Ovary (tissue), 9 donors: Measurements from ENCODE around the gene PTPA. TPM values are rescaled to one million over a fixed set of nuclear protein-coding genes. Genes with fewer than 3 reads are reported as not detected.
"Not testable (repeated sequence)": the region's sequence is repeated elsewhere in the genome, so short reads cannot be mapped to it uniquely, and the experiment has no call there.

ENCODE experiments used
- DNase-seq, 5 donors: peaks; one replicate each; pipeline ENCODE4 v3.0.0-alpha.2; 2019 to 2020
- H3K27ac ChIP-seq, 2 donors: fragments of 200-600 bp; one replicate each; pipeline versions ENCODE4 v1.5.1 to v1.8.0; 2019 to 2022
- H3K27me3 ChIP-seq: fragments of 200-600 bp; one replicate; pipeline ENCODE4 v1.8.0; 2022
- H3K36me3 ChIP-seq: fragments of 200-600 bp; sonication (generic); one replicate; pipeline ENCODE4 v1.5.1; 2019
- H3K4me1 ChIP-seq: one replicate; pipeline ENCODE4 v1.8.1; 2013; ENCODE audit warnings: mild to moderate bottlenecking, moderate library complexity; ENCODE audit not compliant: insufficient read depth
- H3K4me3 ChIP-seq: fragments of 200-600 bp; sonication (generic); one replicate; pipeline ENCODE4 v1.5.1; 2017
- H3K9me3 ChIP-seq, 2 donors: fragments of 200-600 bp in 1 of 2; sonication (generic) in 1 of 2; one replicate each; pipeline versions ENCODE4 v1.5.1 to v1.8.1; 2013 to 2019; ENCODE audit warnings: mild to moderate bottlenecking in 1 of 2, moderate library complexity in 1 of 2
- EP300 ChIP-seq: sonication (generic); formaldehyde crosslinking; IDR thresholded peaks from one replicate; pipeline ENCODE4 v1.6.1; 2017; ENCODE audit warnings: antibody characterized with exemption
- POLR2A ChIP-seq: fragments of 450-650 bp; IDR thresholded peaks from one replicate; pipeline ENCODE4 v1.6.1; 2017; ENCODE audit warnings: antibody characterized with exemption, mild to moderate bottlenecking, moderate library complexity
- WGBS, 3 donors: extraction: QIAGEN DNeasy Blood & Tissue Kit in 1 of 3; methylation state at CpG; one replicate each; pipeline versions ENCODE4 v1.1.5 to v1.1.7; 2013 to 2017; 5-methylcytosine and 5-hydroxymethylcytosine counted together
- intact Hi-C, 4 donors: fragments of 100-400 bp; cut with DNase I; formaldehyde crosslinking; loops; one replicate each; pipeline versions ENCODE4 v1.11.0 to v1.15.1; 2022 to 2023
- polyA plus RNA-seq, 2 donors: library from polyadenylated mRNA; stranded (reverse); fragments of 200-250 nt in 1 of 2; fragments of 350-450 nt in 1 of 2; fragmentation: Illumina TruSeq in 1 of 2; extraction: RNeasy Lipid Tissue Mini Kit (QIAGEN cat#74804) in 1 of 2; gene quantifications; one replicate each; pipeline ENCODE4 v1.2.3, GENCODE V29; 2013 to 2014
- total RNA-seq, 7 donors: library from RNA; depleted of rRNA in 2 of 7; stranded (reverse); fragments of >200 nt in 2 of 7; fragmentation: NEBNext Ultra II Directional in 3 of 7; extraction: Animal tissue kit (Norgen Biotek cat#: 25700) in 3 of 7; gene quantifications; one replicate each; pipeline versions ENCODE4 v1.1.0 to v1.2.4, GENCODE V29; 2016 to 2023
- TF ChIP-seq, protein P1 (sequence below), 3 donors: fragments of 450-650 bp in 2 of 3; fragments of 200-600 bp in 1 of 3; IDR thresholded peaks; one replicate each; pipeline versions ENCODE4 v1.5.1 to v1.8.0; 2016 to 2022; ENCODE audit warnings: antibody characterized with exemption in 3 of 3, mild to moderate bottlenecking in 1 of 3
- donor health status: DM: no; HTN: no; CAD: no; lungs with moderate emphysema.
- donor health status: DM: no; HTN: no; CAD: no.
- donor health status: Bipolar disorder and iron deficiency.
- donor health status: DM: yes; HTN: yes; CAD: no.
- donor health status: DM: no; HTN: no; CAD: no.
- donor health status: DM: yes; HTN: yes; CAD: no.

PTPA gene
- total and polyA plus RNA-seq, 9 donors, result 32.1 to 107 (median 89.2) TPM

GRCh38 chr9:129154866-129155477, 43.8 kb downstream of the PTPA start:
- H3K27ac ChIP-seq, result no peak overlapping the region
- no peaks in the 10 kb centered on the region for H3K36me3 ChIP-seq
- 79 to 84% (median 84%) methylated on average over 16 of the region's 16 CpGs for WGBS, 3 donors
- intact Hi-C loops, result no loop called here
- H3K4me1 ChIP-seq, result no peaks in the 10 kb centered on the region
- TF ChIP-seq EP300 (no peak), POLR2A (no peak)
- no peak for DNase-seq
- H3K9me3 ChIP-seq, result no peaks in the 10 kb centered on the region
- no peaks in the 10 kb centered on the region for H3K27me3 ChIP-seq
- no peak overlapping the region for H3K4me3 ChIP-seq

- WGBS, 3 donors, result 81 to 87% (median 83%) methylated on average over 10 of the region's 10 CpGs
Observed at GRCh38 chr9:129156163-129156562, 44.9 kb downstream of the PTPA start.

GRCh38 chr9:129160712-129161533, 49.7 kb downstream of the PTPA start:
- H3K9me3 ChIP-seq, result no peaks in the 10 kb centered on the region
- peaks cover 1% of the 10 kb centered on the region for H3K4me1 ChIP-seq
- no peak overlapping the region for H3K27ac ChIP-seq
- no peaks in the 10 kb centered on the region for H3K36me3 ChIP-seq
- H3K27me3 ChIP-seq, result no peaks in the 10 kb centered on the region
- intact Hi-C loops, result no loop called here
- no peak for DNase-seq
- H3K4me3 ChIP-seq, result no peak overlapping the region
- no peak for TF ChIP-seq POLR2A
- TF ChIP-seq, protein P1, sequence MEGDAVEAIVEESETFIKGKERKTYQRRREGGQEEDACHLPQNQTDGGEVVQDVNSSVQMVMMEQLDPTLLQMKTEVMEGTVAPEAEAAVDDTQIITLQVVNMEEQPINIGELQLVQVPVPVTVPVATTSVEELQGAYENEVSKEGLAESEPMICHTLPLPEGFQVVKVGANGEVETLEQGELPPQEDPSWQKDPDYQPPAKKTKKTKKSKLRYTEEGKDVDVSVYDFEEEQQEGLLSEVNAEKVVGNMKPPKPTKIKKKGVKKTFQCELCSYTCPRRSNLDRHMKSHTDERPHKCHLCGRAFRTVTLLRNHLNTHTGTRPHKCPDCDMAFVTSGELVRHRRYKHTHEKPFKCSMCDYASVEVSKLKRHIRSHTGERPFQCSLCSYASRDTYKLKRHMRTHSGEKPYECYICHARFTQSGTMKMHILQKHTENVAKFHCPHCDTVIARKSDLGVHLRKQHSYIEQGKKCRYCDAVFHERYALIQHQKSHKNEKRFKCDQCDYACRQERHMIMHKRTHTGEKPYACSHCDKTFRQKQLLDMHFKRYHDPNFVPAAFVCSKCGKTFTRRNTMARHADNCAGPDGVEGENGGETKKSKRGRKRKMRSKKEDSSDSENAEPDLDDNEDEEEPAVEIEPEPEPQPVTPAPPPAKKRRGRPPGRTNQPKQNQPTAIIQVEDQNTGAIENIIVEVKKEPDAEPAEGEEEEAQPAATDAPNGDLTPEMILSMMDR (IDR thresholded peaks at IDR 0.05), result no peak
- 85 to 92% (median 92%) methylated on average over 10 of the region's 10 CpGs for WGBS, 3 donors

More at GRCh38 chr9:129156163-129156562, 44.9 kb downstream of the PTPA start:
- no peaks in the 10 kb centered on the region for H3K36me3 ChIP-seq
- intact Hi-C loops, result no loop called here
- H3K4me1 ChIP-seq, result no peaks in the 10 kb centered on the region
- peak in 1 of 5 donors; percentile 8 for DNase-seq
- no peak overlapping the region for H3K4me3 ChIP-seq
- no peaks in the 10 kb centered on the region for H3K27me3 ChIP-seq
- no peak overlapping the region for H3K27ac ChIP-seq
- no peaks in the 10 kb centered on the region for H3K9me3 ChIP-seq
- TF ChIP-seq EP300 (no peak), POLR2A (no peak)
- TF ChIP-seq, protein P1 (IDR thresholded peaks at IDR 0.05), result no peak

DNA sequence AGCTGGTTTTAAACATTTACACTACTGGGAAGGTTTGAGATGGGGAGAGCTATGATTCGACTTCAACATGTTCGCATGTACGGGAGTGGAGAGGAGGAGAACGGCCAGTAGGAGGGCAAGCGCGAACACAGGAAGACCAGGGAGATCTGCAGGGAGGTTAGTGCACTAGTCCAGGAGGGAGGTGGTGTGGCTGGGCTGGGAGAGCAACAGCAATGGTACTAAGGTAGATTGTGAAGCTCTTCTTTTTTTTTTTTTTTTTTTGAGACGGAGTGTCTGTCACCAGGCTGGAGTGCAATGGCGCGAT, 50.3 kb downstream of the PTPA start:
- H3K36me3 ChIP-seq, result no peaks in the 10 kb centered on the region
- no peaks in the 10 kb centered on the region for H3K27me3 ChIP-seq
- intact Hi-C loops, result no loop called here
- H3K4me3 ChIP-seq, result no peak overlapping the region
- 93 to 94% (median 94%) methylated on average over 9 of the region's 9 CpGs for WGBS, 3 donors
- peaks cover 1% of the 10 kb centered on the region for H3K4me1 ChIP-seq
- no peaks in the 10 kb centered on the region for H3K9me3 ChIP-seq
- H3K27ac ChIP-seq, result no peak overlapping the region
- DNase-seq, result no peak
- TF ChIP-seq POLR2A, result no peak

DNA sequence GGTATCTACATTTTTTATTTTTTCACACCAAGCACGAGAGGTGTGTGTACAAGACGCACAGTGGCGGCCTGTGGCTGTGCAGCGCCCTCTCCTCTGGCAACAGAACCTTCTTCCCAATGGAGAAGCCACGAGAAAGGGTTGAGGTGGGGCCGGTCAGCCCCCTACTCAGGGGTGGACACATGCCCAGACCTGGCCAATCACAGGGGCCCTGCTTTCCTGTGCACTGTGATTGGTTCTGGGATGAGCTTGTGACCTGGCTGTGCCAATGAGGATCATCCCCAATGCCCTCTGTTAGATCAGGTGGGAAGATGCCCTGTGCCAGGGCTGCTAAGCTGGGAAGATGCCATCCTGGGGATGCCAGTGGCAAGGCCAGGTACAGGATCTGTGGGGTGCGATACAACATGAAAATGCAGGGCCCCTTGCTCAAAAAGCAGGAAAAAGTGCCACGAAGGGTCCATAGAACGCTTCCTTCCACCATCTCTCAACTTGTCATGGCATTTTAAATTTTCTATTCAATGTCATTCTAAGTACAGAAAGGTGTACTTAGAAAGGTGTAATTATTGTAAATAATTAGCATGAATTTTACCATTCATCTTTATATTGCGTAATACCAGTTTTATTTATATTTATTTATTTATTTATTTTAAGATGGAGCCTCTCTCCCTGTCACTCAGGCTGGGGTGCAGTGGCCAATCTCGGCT, 51.4 kb downstream of the PTPA start:
- H3K36me3 ChIP-seq, result no peaks in the 10 kb centered on the region
- intact Hi-C loops, result no loop called here

GRCh38 chr9:129163198-129163670, 52.0 kb downstream of the PTPA start:
- H3K4me3 ChIP-seq, H3K4me1 ChIP-seq, H3K9me3 ChIP-seq, H3K27me3 ChIP-seq, intact Hi-C loops, H3K36me3 ChIP-seq, DNase-seq, H3K27ac ChIP-seq: not testable (repeated sequence)
- 70 to 74% (median 73%) methylated on average over 5 of the region's 5 CpGs for WGBS, 3 donors

More for the DNA sequence above, 51.4 kb downstream of the PTPA start:
- DNase-seq, result no peak
- no peaks in the 10 kb centered on the region for H3K27me3 ChIP-seq
- H3K4me3 ChIP-seq, result no peak overlapping the region
- WGBS, 3 donors, result 90 to 94% (median 93%) methylated on average over 11 of the region's 11 CpGs
- H3K27ac ChIP-seq, result no peak overlapping the region
- peaks cover 6% of the 10 kb centered on the region for H3K4me1 ChIP-seq
- no peaks in the 10 kb centered on the region for H3K9me3 ChIP-seq
- TF ChIP-seq, protein P1 (IDR thresholded peaks at IDR 0.05), result no peak
- TF ChIP-seq EP300 (no peak), POLR2A (no peak)
